GM19035 (cell line): ENCODE results near the gene KLF11.

Experiments used
- ATAC-seq: cut with Tn5 transposase; IDR thresholded peaks from one replicate; pipeline ENCODE4 v1.9.1; 2021; ENCODE audit not compliant: unreplicated experiment

Gene KLF11

GRCh38 chr2:10043256-10043905 is at the start of gene KLF11:
Gene KLF11 (plus strand): TSS chr2:10043550. CDS start chr2:10043717, 167 bp downstream.
- peak; percentile 67 for ATAC-seq

GRCh38 chr2:9994462-9994861 is 48.9 kb upstream of the KLF11 start:
- ATAC-seq = no peak

- no peak for ATAC-seq
Observed at GRCh38 chr2:9995059-9995458, 48.3 kb upstream of the KLF11 start.

- ATAC-seq = no peak
Observed at GRCh38 chr2:9996321-9996720, 47.0 kb upstream of the KLF11 start.

GRCh38 chr2:9997936-9998335 is 45.4 kb upstream of the KLF11 start:
- no peak for ATAC-seq

DNA sequence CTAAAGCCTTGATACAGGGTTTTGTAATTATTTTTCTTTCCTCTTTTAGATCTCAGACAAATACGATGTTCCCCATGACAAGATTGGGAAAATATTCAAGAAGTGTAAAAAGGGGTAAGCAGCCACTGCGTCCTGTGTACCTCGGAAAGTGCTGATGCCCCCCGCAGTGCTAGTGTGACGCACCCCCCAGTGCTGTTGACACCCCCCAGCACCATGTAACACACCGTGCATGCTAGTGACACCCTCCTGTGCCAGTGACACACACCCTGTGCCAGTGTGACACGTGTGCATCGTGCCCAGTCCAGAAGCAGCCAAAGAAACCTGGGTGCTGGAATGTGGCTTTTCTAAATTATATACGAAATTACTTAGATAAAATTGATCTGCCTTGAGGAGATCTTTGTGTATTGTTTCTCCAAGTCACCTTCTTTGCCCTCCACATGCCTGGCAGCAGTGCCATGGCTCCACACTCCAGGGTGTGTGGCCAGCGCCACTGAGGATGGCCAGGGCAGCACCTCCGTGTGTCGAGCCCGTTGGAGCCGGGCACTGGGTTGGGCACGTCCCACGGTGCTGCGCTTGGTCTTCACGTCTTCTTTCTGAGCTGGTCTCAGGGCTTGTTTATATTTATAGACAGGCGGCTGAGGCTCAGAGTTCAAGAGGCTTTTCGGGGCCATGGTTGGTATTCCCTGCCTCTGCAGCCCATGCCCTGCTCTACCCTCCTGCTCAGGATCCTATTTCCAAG is 44.3 kb upstream of the KLF11 start:
- ATAC-seq = no peak

- ATAC-seq = no peak
Observed at GRCh38 chr2:9999693-10000092, 43.7 kb upstream of the KLF11 start.

GRCh38 chr2:10000541-10000940 is 42.8 kb upstream of the KLF11 start:
- no peak for ATAC-seq

GRCh38 chr2:10001586-10001985 is 41.8 kb upstream of the KLF11 start:
- no peak for ATAC-seq

DNA sequence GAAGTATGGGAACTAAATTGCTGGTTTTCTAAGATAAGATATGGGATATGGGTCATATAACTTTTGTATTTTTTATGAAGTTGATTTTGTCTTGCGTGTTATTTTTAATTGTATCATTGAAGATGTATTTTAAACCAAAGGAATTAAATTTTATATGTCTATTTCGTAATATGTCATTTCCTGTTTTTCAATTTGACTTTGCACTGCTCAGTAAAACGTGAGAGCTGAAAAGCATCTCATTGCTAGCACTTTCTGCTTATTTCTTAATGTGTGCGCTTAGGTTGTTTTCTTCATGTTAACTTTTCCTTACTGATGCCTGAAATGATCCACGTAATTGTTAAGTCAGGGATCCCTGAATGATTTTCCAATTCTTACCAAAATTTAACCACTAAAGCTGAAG is 41.2 kb upstream of the KLF11 start:
- ATAC-seq = no peak

GRCh38 chr2:10002681-10003080 is 40.7 kb upstream of the KLF11 start:
- ATAC-seq = no peak

DNA sequence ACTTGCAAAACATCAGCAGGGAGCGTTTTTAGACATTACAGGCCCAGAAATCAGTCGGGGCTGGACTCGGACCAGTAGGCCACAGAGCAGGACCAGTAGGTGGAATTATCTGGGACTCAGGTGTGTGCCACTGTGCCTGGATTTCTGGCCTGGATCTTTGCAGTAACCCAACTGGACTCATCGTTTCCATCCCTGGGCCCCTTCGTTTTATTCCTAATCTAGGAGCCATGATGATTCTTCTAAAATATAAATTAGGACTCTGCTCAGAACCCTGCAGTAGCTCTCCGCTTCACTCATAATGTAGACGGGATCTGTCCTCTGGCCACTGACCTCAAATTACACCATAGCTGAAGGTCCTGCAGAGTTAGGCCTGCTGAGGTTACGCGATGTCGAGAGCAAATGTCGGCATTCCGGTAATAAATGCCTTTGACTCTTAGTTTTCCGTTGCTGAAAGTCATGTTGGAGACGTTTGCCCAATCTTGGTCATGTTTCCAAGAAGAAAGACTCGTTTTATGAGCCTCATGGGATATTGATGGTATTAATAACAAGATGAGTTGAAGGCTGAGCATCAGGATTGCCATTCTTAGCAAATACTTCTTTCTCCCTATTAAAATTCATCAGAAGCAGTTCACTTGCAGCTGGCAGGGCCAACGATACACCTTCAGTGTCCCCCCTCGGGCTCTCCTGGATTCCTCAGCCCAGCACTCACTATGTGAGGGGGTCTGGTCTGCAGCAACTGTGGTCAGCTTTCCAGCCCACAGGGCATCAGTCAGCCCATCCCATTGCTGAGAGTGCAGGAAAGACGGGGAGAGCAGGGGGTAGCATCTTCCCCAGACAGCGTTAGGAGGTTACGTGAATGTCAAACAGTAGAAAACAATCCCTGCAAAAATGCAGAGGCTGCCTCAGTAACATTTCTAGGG is 39.9 kb upstream of the KLF11 start:
- ATAC-seq = no peak

DNA sequence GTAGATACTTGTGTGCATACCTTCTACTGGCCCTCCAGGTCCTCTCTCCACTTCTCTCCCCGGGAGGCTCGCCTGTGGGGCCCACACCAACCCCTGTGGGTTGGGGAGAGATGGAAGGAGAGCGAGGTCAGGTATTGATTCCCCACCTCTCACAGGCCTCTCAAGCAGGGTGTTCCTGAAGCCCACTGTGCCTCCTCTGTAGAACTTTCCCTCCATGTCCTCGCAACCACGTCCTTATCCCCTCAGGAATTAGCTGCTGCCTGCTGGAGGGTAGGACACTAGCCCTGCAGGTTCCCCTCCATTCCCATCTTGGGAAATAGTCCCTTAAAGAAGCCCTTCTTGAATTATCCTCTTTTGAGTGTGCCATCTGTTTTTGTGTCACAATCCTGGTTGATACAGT is 38.9 kb upstream of the KLF11 start:
- no peak for ATAC-seq

- no peak for ATAC-seq
Observed at GRCh38 chr2:10004836-10005235, 38.5 kb upstream of the KLF11 start.

DNA sequence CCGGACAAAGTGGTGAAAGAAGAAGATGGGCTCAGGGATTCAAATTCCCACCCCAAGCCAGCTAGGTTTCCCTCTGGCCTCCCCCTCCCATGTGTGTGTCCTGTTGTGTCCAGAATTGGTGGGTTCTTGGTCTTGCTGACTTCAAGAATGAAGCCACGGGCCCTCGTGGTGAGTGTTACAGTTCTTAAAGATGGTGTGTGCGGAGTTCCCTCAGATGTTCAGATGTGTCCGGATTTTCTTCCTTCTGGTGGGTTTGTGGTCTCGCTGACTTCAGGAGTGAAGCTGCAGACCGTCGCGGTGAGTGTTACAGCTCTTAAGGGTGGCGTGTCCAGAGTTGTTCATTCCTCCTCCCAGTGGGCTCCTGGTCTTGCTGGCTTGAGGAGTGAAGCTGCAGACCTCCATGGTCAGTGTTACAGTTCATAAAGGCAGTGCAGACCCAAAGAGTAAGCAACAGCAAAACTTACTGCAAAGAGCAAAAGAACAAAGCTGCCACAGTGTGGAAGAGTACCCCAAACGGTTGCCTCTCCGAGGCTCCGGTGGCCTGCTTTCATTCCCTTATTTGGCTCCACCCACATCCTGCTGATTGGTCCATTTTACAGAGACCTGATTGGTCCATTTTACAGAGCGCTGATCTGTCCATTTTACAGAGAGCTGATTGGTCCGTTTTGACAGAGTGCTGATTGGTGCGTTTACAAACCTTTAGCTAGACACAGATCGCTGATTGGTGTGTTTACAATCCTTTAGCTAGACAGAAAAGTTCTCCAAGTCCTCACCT is 37.7 kb upstream of the KLF11 start:
- no peak for ATAC-seq

GRCh38 chr2:10006236-10007161 is 36.9 kb upstream of the KLF11 start:
- no peak for ATAC-seq

- no peak for ATAC-seq
Observed at GRCh38 chr2:10007435-10007834, 35.9 kb upstream of the KLF11 start.

GRCh38 chr2:10007921-10008808 is 35.2 kb upstream of the KLF11 start:
- no peak for ATAC-seq

DNA sequence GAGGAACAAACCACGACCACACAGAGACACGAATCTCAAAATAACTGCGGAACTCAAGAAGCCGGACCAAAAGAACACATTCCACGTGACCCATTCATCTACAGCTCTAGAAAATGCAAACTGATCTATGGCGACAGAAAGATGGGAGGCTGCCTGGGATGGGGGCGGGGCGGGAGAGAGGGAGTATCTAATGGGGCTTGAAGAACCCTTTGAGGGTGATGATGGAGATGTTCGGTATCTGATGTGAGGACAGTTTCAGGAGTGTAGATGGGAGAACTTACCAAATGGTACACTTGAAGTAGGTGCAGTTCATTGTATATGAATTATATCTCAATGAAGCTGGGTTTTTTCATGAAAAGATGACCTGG is 34.6 kb upstream of the KLF11 start:
- no peak for ATAC-seq
